GM12801 (cell line): ENCODE data around the gene ACADSB.

Experiments used
- CTCF ChIP-seq: IDR thresholded peaks from one replicate; pipeline ENCODE4 v1.5.1; 2011; ENCODE audit warnings: control low read depth; ENCODE audit not compliant: insufficient read length; ENCODE audit errors: extremely low read depth

ACADSB gene

GRCh38 chr10:123042708-123043408, 34.1 kb downstream of the ACADSB start:
- no peak for TF ChIP-seq CTCF

- TF ChIP-seq CTCF: no peak
Measured at GRCh38 chr10:123043409-123043925, 34.7 kb downstream of the ACADSB start.

GRCh38 chr10:123044391-123044790, 35.6 kb downstream of the ACADSB start:
- TF ChIP-seq CTCF: no peak

DNA sequence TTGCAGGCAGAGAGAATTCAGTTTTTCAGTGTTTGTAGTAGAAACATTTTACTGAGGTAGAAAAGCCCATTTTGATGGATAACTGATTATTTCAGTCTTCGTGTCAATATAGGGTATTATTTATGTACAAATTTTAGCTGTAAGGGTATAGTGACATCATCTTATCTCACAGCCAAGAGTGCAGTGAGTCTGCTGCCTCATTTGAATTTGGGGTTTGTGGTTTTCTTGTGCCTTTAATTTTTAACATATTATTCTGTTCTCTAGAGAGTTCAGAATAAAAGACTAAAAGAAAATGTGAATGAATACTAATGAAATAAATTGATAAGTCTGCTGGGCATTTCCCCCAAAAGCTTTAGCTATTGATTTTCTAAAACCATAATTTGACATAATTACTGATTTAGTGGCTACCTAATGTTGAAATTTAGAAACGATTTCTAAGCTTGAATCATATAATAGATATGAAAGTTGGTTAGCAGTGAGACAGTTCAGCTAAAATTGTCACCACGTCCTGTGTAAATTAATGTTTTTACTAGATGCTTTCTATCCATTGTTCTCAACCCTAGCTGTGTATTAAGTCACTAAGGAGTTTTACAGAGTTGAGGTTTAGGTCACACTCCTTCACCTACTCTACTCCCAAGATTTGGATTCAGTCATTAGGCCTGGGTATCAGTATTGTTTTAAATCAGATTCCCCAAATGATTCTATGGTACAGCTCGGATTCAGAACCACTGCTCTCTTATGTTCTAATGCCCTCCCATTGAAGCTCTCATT, 37.3 kb downstream of the ACADSB start:
- no peak for TF ChIP-seq CTCF

DNA sequence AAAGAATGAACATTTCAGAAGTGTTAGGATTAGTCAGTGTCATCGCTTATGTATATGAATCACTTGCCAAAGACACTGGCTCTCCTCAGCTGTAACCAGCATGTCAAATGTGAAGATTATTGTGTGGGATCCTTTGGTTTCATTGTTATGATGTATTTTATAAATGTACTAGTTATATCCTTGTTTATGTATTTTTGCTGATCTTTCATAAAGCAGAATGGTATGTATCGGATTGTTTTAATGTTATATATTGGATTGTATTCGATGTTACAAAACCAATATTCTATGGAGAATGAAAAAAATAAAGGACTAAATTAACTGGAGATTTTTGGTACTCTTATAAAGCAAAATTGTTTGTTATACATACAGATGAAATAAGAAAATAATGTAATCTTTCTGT, 49.2 kb downstream of the ACADSB start:
- TF ChIP-seq CTCF: no peak

DNA sequence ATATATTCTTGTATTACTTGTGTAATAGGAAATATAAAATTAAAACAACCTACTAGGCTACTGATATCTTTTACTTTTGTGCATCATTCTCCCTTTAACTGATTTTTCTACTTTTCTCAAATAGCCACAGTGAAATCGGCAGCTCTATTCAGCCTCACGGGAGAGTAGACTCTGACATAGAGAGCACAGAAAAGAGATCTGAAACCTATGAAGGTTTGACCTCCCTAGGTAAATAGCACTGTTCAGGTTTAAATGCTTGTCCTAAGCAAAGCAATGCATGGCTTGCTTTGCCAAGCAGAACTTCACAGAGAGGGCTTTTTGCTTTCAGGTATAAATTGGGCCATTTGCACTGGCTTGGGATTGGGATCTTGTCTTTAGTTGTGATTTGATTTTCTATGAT, 53.1 kb downstream of the ACADSB start:
- TF ChIP-seq CTCF: no peak

GRCh38 chr10:123062726-123063125, 53.9 kb downstream of the ACADSB start:
- TF ChIP-seq CTCF: no peak
